CD4-positive, alpha-beta T cell treated with Interleukin-6 at 100 ng/mL for 8 hours (primary cell): ENCODE measurements around the gene ABLIM1.

Experiments
- DNase-seq: peaks from one replicate; pipeline ENCODE4 v3.0.0-alpha.2; 2020; ENCODE audit warnings: mixed read lengths, low spot score

Gene ABLIM1

DNA sequence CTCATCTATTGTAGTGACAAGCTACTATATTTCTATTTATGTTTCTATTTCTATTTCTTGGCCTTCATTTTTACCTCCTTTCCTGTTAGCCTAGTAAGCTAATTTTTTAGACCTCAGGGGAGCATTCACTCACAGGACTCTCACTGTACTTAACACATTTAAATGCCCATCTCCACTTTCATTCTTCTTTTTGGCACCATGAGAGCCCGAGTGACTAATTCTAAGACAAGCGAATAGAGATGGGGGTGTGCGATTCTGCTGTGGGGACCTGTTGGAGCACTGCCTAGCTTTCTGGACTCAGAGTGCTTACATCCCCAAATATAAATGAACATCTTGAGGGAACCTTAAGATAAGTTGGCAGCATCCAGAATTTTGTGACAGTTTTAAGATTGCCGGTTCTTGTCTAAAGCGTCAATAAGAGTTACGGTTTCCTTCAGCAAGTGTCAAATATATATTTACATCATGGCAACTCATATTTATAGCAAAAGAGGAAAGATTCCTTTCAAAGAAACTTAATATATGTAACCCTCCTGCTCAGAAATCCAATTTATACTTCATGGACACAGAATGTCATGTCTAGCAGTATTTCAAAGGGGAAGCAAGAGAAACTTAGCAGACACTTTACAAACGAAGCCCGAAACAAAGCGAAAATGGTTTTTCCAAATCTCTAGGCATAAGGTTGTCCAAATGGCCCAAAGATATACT lies 199.7 kb downstream of the ABLIM1 start:
- DNase-seq: no peak

GRCh38 chr10:114453576-114453975 lies 204.5 kb downstream of the ABLIM1 start:
- DNase-seq: no peak

- DNase-seq: no peak
Observed at GRCh38 chr10:114448897-114449296, 209.2 kb downstream of the ABLIM1 start.

DNA sequence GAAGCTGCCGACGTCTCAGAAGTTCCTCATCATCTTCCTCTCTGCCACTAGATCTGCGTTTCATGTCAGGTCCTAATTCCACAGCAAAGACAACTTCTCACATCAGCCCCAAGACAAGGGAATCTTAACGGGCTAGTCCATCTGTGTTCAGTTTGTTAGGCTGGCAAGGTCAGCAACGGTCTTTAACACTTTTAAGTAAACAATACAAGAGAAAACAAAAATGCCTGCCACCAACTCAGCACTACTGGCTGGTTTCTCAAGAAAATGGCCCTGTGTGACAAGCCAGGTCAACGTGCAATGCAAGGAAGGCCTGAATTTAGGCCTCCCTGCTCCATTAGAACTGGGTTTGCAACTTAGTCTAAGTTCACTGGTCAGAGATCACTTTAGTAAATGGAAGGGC lies 212.7 kb downstream of the ABLIM1 start:
- DNase-seq: no peak

GRCh38 chr10:114444819-114445218 lies 213.3 kb downstream of the ABLIM1 start:
- no peak for DNase-seq

DNA sequence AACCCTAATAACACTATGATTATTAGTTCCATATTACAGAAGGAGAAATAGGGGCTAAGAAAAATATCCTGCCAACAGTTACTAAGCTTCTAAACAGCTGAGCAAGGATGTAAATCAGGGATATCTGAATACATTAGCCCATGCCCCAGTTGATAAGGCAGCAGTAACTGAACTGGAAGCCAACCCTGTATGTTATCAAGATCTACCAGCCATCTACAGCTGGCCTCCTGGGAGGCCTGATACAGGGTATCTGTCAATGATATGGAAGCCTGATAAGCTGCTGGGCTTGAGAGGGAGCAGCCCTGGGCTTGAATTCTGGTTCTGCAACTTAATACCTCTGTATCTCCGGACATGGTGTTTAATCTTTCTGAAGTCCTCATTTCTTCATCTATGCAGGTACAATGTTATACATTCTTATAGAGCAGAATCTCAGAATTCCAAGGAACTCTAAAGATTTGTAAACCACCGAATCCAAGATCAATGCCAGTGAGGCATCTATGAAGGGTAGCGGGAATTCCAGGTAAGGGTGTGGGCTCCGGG lies 215.9 kb downstream of the ABLIM1 start:
- DNase-seq: no peak

GRCh38 chr10:114441107-114441506 lies 217.0 kb downstream of the ABLIM1 start:
- DNase-seq: no peak

GRCh38 chr10:114437473-114438292 lies 220.4 kb downstream of the ABLIM1 start:
- DNase-seq: no peak

DNA sequence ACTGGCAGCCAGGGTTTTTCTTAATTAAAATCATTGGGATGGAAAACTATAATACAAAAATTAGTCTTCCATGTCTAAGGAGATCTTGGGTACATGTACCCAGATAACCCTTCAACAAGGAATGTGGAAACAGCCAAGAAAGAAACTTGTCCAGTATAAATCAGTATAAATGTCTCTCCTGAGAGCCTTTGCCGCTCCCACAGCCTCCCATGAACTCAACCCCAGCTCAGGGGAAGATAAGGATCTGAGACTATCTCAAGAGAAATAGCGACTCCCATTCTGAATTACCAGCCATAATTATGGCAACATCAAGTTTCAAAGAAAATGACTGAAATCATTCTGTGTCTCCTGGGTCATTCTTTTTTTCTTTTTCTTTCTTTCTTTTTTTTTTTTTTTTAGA lies 221.1 kb downstream of the ABLIM1 start:
- DNase-seq: no peak

GRCh38 chr10:114432566-114433093 lies 225.4 kb downstream of the ABLIM1 start:
- DNase-seq: no peak

GRCh38 chr10:114431414-114432135 lies 226.5 kb downstream of the ABLIM1 start:
- DNase-seq: no peak

DNA sequence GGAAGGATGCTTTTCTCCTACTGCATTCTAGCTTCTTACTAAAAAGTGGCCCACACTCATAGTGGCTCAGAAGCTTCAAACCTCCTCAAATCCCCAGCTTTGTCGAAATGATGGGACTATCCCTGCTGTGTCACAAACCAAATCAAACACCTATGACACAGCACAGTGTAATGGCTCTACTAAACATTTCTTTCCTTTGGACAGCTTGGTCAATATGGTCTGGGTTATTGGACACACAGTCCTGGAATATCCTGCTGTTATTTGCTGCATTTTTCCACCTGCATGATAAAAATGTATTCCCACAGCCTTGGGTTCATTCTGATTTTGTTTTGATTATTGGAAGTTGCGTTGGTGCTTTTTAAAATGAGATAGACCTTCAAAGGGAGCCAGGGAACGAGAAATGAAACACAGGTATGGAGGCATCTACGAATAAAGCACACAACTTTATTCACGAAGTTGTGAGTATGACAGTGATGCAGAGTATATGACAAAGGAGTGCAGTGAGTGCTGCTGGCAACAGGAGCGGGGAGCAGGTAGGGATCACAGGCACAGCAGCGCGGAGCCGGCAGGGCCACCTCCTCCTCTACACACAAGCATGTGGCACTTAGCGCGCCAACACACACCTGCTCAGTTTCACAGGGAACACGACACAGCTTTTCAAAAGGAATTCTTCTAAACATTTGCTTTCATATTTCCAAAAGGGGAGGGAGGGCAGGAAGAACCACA lies 227.2 kb downstream of the ABLIM1 start:
- no peak for DNase-seq

DNA sequence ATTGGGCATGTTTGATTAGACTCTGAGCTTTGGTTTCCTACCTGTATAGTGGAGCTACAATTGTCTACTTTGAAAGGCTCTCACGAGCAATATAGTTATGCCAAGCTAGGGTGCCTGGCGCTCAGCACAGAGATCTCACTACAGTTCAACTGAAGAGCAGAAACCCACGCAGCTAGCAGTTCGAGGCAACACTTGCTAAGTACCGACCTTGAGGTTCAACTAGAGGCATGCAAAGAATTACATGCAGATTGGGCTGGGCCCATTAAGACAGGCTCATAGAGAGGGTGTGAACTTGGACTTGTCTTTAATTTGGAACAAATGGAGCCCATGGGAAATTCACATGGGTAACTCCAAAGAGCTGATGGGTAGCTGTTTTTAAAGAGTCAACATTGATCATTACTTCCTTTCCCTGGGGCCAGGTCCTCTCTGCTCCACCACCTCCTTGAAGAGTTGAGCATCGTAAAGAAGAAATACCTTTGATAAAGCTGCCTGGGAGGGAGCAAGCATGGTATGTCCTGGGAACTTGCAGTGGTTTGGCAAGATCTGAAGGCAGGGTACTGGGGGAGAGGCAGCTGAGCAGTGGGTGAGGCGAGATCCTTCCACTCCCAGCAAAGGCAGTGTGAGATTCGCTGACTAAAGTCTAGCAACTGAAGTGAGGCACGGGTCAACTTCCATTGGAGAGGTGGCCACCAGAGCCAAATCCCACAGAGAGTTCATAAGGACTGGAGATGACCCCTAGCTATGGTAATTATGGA lies 228.3 kb downstream of the ABLIM1 start:
- DNase-seq: no peak

DNA sequence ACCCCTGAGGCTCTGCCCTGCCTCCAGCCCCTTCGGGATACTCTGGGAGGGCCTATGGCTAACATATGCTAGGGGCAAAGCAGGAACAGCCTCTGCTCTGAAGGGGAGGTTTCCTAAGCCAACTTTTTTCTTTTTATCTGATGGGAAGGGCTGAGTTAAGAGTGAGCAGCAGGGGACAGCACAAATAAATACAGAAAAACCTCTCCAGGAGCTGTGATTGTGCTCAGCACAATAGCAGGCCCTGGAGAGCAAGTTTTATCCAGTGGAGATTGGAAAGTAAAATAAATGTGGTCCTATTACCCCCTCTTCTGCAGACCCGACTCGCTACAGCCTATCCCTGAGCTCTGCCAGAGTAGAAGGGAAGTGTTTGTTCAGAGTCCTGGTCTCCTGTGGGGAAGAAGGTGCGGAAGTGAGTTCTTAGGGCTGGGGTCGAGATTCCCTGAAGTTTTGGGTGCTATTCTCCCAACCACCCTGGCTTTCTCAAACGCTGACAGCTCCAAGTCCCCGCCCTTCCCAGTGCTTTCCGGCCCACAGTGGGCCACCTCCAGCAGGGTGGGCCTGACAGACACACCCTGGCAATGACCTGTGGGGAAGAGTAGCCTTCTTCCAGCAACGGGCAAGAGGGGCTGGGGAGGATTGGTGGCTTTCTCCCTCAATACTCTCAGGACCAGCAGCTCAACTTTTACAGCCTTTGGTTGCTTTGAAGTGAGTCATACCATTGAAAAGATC lies 230.8 kb downstream of the ABLIM1 start:
- DNase-seq: no peak

DNA sequence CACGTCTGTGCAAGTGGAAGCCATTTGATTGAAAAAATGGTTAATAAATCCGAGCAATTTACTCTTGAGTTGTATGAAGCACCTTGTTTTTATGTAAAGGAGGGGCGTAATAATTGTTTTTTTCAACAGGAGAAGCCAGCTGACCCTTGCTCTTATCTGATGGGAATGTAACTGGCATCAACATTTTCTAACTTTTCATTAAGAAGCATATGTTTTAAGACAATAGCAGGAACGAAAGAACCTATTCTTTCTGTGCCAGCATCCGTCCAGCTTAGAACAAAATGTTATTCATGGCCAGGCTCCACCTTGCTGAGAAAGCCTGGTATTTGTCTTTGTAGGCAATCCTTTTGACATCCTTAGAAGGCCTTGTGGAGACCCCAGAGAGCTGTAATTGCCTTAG lies 231.6 kb downstream of the ABLIM1 start:
- DNase-seq: no peak

GRCh38 chr10:114420811-114421485 lies 237.1 kb downstream of the ABLIM1 start:
- no peak for DNase-seq

- no peak for DNase-seq
Observed at GRCh38 chr10:114418109-114418508, 240.0 kb downstream of the ABLIM1 start.

- no peak for DNase-seq
Observed at GRCh38 chr10:114412907-114413797, 244.9 kb downstream of the ABLIM1 start.
